Osteoblast (primary cell): ENCODE data around the gene ZER1. TPM values are rescaled to one million over a fixed set of nuclear protein-coding genes. Genes with fewer than 3 reads are reported as not detected.
A peak's percentile ranks its signal among the peaks of the same experiment; 100 is the strongest.
"Not testable (repeated sequence)": the region's sequence is repeated elsewhere in the genome, so short reads cannot be mapped to it uniquely, and the experiment has no call there.

Source experiments
- DNase-seq: peaks from one replicate; pipeline ENCODE4 v3.0.0; 2011; ENCODE audit warnings: low spot score, mixed read lengths; ENCODE audit not compliant: insufficient read length; ENCODE audit errors: missing footprints
- H2AFZ ChIP-seq: 2 replicates; pipeline ENCODE4 v1.6.0; 2011; ENCODE audit warnings: mild to moderate bottlenecking, low read length
- H3K27ac ChIP-seq: 2 replicates; pipeline ENCODE4 v1.5.1; 2011; ENCODE audit warnings: mild to moderate bottlenecking, low read depth, low read length, moderate library complexity
- H3K27me3 ChIP-seq: 2 replicates; pipeline ENCODE4 v1.6.0; 2012; ENCODE audit warnings: mild to moderate bottlenecking, control low read depth, inconsistent platforms, low read length, moderate library complexity; ENCODE audit not compliant: insufficient read depth
- H3K36me3 ChIP-seq: 2 replicates; pipeline ENCODE4 v1.5.1; 2011; ENCODE audit warnings: mild to moderate bottlenecking, low read length, control low read depth, moderate library complexity; ENCODE audit not compliant: insufficient read depth
- H3K4me1 ChIP-seq: 2 replicates; pipeline ENCODE4 v1.5.1; 2011; ENCODE audit warnings: mild to moderate bottlenecking, low read length, control low read depth, moderate library complexity; ENCODE audit not compliant: insufficient read depth
- H3K4me2 ChIP-seq: 2 replicates; pipeline ENCODE4 v1.6.0; 2011; ENCODE audit warnings: mild to moderate bottlenecking, low read length; ENCODE audit not compliant: insufficient read depth
- H3K4me3 ChIP-seq: fragments of 200-600 bp; sonication (generic); 3 replicates; pipeline ENCODE4 v1.5.1; 2012; ENCODE audit warnings: mild to moderate bottlenecking, low read length, inconsistent platforms; ENCODE audit not compliant: insufficient read depth
- H3K79me2 ChIP-seq: 2 replicates; pipeline ENCODE4 v1.6.0; 2012; ENCODE audit warnings: mild to moderate bottlenecking, low read length, control low read depth, inconsistent platforms; ENCODE audit not compliant: insufficient read depth
- H3K9me3 ChIP-seq: 2 replicates; pipeline ENCODE4 v1.5.1; 2011; ENCODE audit warnings: low read depth, low read length, control low read depth
- H4K20me1 ChIP-seq: 2 replicates; pipeline ENCODE4 v1.6.0; 2012; ENCODE audit warnings: mild to moderate bottlenecking, low read length, control low read depth; ENCODE audit not compliant: insufficient read depth
- total RNA-seq: library from RNA; depleted of rRNA; stranded (reverse); fragments of >200 nt; gene quantifications from 2 replicates; pipeline ENCODE4 v1.2.3, GENCODE V29; 2012
- TF ChIP-seq, protein P1 (sequence below): IDR thresholded peaks from 2 replicates; pipeline ENCODE4 v1.5.1; 2011; ENCODE audit warnings: mild to moderate bottlenecking, low read depth, low read length, moderate library complexity; ENCODE audit errors: extremely low read depth

Gene ZER1
- total RNA-seq, 1 donor = 26.4 TPM

- peaks cover 4% of the 10 kb centered on the region for H3K4me1 ChIP-seq
- TF ChIP-seq, protein P1, sequence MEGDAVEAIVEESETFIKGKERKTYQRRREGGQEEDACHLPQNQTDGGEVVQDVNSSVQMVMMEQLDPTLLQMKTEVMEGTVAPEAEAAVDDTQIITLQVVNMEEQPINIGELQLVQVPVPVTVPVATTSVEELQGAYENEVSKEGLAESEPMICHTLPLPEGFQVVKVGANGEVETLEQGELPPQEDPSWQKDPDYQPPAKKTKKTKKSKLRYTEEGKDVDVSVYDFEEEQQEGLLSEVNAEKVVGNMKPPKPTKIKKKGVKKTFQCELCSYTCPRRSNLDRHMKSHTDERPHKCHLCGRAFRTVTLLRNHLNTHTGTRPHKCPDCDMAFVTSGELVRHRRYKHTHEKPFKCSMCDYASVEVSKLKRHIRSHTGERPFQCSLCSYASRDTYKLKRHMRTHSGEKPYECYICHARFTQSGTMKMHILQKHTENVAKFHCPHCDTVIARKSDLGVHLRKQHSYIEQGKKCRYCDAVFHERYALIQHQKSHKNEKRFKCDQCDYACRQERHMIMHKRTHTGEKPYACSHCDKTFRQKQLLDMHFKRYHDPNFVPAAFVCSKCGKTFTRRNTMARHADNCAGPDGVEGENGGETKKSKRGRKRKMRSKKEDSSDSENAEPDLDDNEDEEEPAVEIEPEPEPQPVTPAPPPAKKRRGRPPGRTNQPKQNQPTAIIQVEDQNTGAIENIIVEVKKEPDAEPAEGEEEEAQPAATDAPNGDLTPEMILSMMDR = no peak
- no peak overlapping the region for H3K4me3 ChIP-seq
- peak; percentile 41 for DNase-seq
- H4K20me1 ChIP-seq = no peaks in the 10 kb centered on the region
- no peak overlapping the region for H3K4me2 ChIP-seq
- H3K27ac ChIP-seq = no peak overlapping the region
- no peaks in the 10 kb centered on the region for H3K79me2 ChIP-seq
- H3K27me3 ChIP-seq = no peaks in the 10 kb centered on the region
- H3K9me3 ChIP-seq = no peaks in the 10 kb centered on the region
- H3K36me3 ChIP-seq = peaks cover 10% of the 10 kb centered on the region
- H2AFZ ChIP-seq = no peak overlapping the region
These were observed 70.4 kb downstream of the ZER1 start for GRCh38 chr9:128701227-128701854.

- not testable (repeated sequence) for H3K79me2 ChIP-seq, DNase-seq, H3K4me3 ChIP-seq, H3K4me1 ChIP-seq, H3K9me3 ChIP-seq, H3K27ac ChIP-seq, H3K27me3 ChIP-seq, H3K4me2 ChIP-seq, H4K20me1 ChIP-seq, H2AFZ ChIP-seq
- peaks cover 24% of the 10 kb centered on the region for H3K36me3 ChIP-seq
These were observed 72.5 kb downstream of the ZER1 start for GRCh38 chr9:128699096-128699795.

DNA sequence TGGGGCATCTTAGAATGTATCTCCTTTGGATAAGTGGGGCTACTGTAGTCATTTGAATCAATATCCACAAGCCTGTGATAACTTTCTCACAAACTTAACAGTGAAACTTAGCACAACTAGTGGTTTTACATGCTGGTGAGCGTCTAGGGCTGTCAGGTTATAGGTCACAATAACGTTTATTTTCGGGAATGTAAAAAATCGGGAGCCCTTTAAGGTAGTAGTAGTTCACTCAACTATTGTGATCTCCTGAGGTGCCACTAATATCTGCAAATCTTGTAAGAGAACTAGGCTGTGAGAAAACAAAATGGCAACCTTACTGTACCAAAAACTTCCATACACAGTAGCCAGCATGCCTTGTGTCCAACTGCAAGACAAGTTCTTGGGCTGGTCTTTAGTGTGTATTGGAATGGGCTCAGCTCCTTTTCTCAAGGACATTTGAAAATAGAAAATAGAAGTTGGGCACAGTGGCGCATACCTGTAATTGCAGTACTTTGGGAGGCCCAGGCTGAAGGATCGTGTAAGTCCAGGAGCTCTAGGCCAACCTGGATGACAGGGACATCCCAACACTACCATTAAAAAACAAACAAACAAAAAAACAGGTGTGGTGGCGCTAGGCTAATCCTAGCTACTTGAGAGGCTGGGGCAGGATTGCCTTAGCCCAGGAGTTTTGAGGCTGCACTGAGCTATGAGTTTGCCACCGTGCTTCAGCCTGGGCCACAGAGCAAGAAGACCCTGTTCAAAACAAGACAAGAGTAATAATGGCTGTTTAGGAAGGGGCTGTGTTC, 74.6 kb downstream of the ZER1 start:
- Histone ChIP-seq H3K27ac (no peak overlapping the region), H3K36me3 (peaks cover 45% of the 10 kb centered on the region), H2AFZ (no peak overlapping the region), H3K27me3 (no peaks in the 10 kb centered on the region), H3K4me3 (no peak overlapping the region), H3K79me2 (peaks cover 15% of the 10 kb centered on the region), H3K4me2 (no peak overlapping the region), H3K4me1 (peaks cover 4% of the 10 kb centered on the region), H3K9me3 (no peaks in the 10 kb centered on the region), H4K20me1 (peaks cover 8% of the 10 kb centered on the region)
- TF ChIP-seq, protein P1 = no peak
- no peak for DNase-seq

DNA sequence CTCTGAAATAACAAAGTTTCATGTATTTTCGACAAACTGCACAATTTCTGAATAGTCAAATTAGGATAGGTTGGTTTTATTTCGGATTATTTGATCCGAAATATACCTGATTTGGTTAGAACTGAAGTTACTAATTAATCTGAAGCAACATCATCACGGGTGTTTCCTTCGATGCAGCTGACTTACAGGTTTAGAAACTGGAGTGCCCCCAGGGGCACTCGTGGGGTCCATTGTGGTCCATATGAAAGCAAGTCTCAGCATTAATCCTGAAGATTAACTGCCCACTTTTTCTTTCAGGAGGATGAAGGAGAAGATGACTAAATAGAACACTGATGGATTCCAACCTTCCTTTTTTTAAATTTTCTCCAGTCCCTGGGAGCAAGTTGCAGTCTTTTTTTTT, 77.4 kb downstream of the ZER1 start:
- H3K27me3 ChIP-seq = no peaks in the 10 kb centered on the region
- peaks cover 57% of the 10 kb centered on the region for H3K36me3 ChIP-seq
- H4K20me1 ChIP-seq = peaks cover 30% of the 10 kb centered on the region
- TF ChIP-seq, protein P1 = no peak
- H3K4me2 ChIP-seq = no peak overlapping the region
- no peak overlapping the region for H3K27ac ChIP-seq
- H2AFZ ChIP-seq = no peak overlapping the region
- peaks cover 39% of the 10 kb centered on the region for H3K79me2 ChIP-seq
- peak; percentile 68 for DNase-seq
- no peak overlapping the region for H3K4me3 ChIP-seq
- no peaks in the 10 kb centered on the region for H3K9me3 ChIP-seq
- H3K4me1 ChIP-seq = peaks cover 17% of the 10 kb centered on the region

GRCh38 chr9:128693738-128694137, 78.0 kb downstream of the ZER1 start:
- not testable (repeated sequence) for H3K27me3 ChIP-seq, H3K9me3 ChIP-seq, H3K4me3 ChIP-seq, H3K27ac ChIP-seq, H2AFZ ChIP-seq, DNase-seq, H3K4me2 ChIP-seq
- peaks cover 17% of the 10 kb centered on the region for H3K4me1 ChIP-seq
- peaks cover 57% of the 10 kb centered on the region for H3K36me3 ChIP-seq
- peaks cover 39% of the 10 kb centered on the region for H3K79me2 ChIP-seq
- peaks cover 30% of the 10 kb centered on the region for H4K20me1 ChIP-seq
